Measurements from ENCODE around the gene SNX25. TPM values are rescaled to one million over a fixed set of nuclear protein-coding genes. Genes with fewer than 3 reads are reported as not detected.

Gene SNX25
- total RNA-seq, result 10 to 100 TPM; 13.3 to 30.6 TPM

GRCh38 chr4:185209031-185209851, at the start of gene SNX25:
TSS of gene SNX25 (plus strand) at chr4:185209598. CDS start at chr4:185209827, 229 bp downstream.
- H3K27me3 ChIP-seq, result no peaks in the 10 kb centered on the region
- H3K9ac ChIP-seq (ENCODE audit: low read depth in 2 of 2, low read length in 2 of 2), result peak within 1 kb of the TSS; percentile 77 to 85
- no peak for TF ChIP-seq CTCF (IDR thresholded peaks at IDR 0.05)
- no peaks in the 10 kb centered on the region for H3K4me1 ChIP-seq
- peak within 1 kb of the TSS; percentile 63 for H3K27ac ChIP-seq
- H3K36me3 ChIP-seq, result no peaks in the 10 kb centered on the region
- H3K4me3 ChIP-seq, result peak within 1 kb of the TSS; percentile 67
- peak; percentile 90 for DNase-seq
- H3K9me3 ChIP-seq, result no peaks in the 10 kb centered on the region
- intact Hi-C loops (cut with DNase I), result loop anchor here (10.0 kb wide), 1 partner anchor 186 kb away; the partner anchor contains the start of genes ANKRD37 and LRP2BP

GRCh38 chr4:185165605-185166063, 43.8 kb upstream of the SNX25 start:
- no peak for DNase-seq
- H3K27me3 ChIP-seq, result no peaks in the 10 kb centered on the region
- intact Hi-C loops (cut with DNase I), result no loop called here
- no peaks in the 10 kb centered on the region for H3K36me3 ChIP-seq
- H3K4me1 ChIP-seq, result no peaks in the 10 kb centered on the region
- no peaks in the 10 kb centered on the region for H3K9me3 ChIP-seq
- H3K4me3 ChIP-seq, result no peak overlapping the region
- H3K9ac ChIP-seq (ENCODE audit: low read depth in 2 of 2, low read length in 2 of 2), result no peak overlapping the region
- no peak for TF ChIP-seq CTCF (IDR thresholded peaks at IDR 0.05)
- H3K27ac ChIP-seq, result no peak overlapping the region

GRCh38 chr4:185167234-185167633, 42.2 kb upstream of the SNX25 start:
- Histone ChIP-seq H3K9me3 (no peaks in the 10 kb centered on the region), H3K4me3 (no peak overlapping the region), H3K27ac (no peak overlapping the region), H3K36me3 (no peaks in the 10 kb centered on the region), H3K4me1 (no peaks in the 10 kb centered on the region), H3K9ac (ENCODE audit: low read depth in 2 of 2, low read length in 2 of 2) (no peak overlapping the region), H3K27me3 (no peaks in the 10 kb centered on the region)
- no peak for DNase-seq
- TF ChIP-seq CTCF (IDR thresholded peaks at IDR 0.05), result no peak
- intact Hi-C loops (cut with DNase I), result no loop called here

- TF ChIP-seq CTCF (IDR thresholded peaks at IDR 0.05), result no peak
- Histone ChIP-seq H3K4me3 (no peak overlapping the region), H3K27me3 (no peaks in the 10 kb centered on the region), H3K4me1 (no peaks in the 10 kb centered on the region), H3K9ac (ENCODE audit: low read depth in 2 of 2, low read length in 2 of 2) (no peak overlapping the region), H3K9me3 (no peaks in the 10 kb centered on the region), H3K36me3 (no peaks in the 10 kb centered on the region), H3K27ac (no peak overlapping the region)
- intact Hi-C loops (cut with DNase I), result no loop called here
- DNase-seq, result no peak
These were observed 37.9 kb upstream of the SNX25 start for GRCh38 chr4:185171373-185172071.

GRCh38 chr4:185179488-185179887, 29.9 kb upstream of the SNX25 start:
- TF ChIP-seq CTCF (IDR thresholded peaks at IDR 0.05), result no peak
- no peaks in the 10 kb centered on the region for H3K36me3 ChIP-seq
- intact Hi-C loops (cut with DNase I), result no loop called here
- H3K9ac ChIP-seq (ENCODE audit: low read depth in 2 of 2, low read length in 2 of 2), result no peak overlapping the region
- H3K9me3 ChIP-seq, result no peaks in the 10 kb centered on the region
- H3K4me3 ChIP-seq, result no peak overlapping the region
- no peak for DNase-seq
- no peak overlapping the region for H3K27ac ChIP-seq
- no peaks in the 10 kb centered on the region for H3K4me1 ChIP-seq
- no peaks in the 10 kb centered on the region for H3K27me3 ChIP-seq

Data from colonic mucosa (tissue), 4 donors.